ENCODE measurements around the gene NEU1.
"Not testable (repeated sequence)": the region's sequence is repeated elsewhere in the genome, so short reads cannot be mapped to it uniquely, and the experiment has no call there.

The NEU1 gene

DNA sequence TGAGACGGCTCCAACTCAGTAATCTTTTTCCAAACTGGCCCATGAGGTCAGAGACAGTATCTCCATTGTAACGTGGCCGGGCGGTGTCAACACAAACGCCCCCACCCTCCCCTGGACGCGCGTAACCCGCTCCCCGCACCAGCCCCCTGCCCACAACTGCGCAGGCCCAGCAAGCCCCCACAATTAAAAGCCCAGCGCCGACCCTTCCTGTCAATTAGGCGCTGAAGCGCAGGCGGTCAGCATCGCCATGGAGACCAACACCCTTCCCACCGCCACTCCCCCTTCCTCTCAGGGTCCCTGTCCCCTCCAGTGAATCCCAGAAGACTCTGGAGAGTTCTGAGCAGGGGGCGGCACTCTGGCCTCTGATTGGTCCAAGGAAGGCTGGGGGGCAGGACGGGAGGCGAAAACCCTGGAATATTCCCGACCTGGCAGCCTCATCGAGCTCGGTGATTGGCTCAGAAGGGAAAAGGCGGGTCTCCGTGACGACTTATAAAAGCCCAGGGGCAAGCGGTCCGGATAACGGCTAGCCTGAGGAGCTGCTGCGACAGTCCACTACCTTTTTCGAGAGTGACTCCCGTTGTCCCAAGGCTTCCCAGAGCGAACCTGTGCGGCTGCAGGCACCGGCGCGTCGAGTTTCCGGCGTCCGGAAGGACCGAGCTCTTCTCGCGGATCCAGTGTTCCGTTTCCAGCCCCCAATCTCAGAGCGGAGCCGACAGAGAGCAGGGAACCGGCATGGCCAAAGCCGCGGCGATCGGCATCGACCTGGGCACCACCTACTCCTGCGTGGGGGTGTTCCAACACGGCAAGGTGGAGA, 47.4 kb downstream of the NEU1 start, which contains the start of the genes HSPA1A and HSPA1L:
HSPA1A (plus strand) TSS at position 519 of the 814 bp plus-strand sequence; CDS start at position 733, 214 bp downstream.
HSPA1L (minus strand) TSS at position 259 of the 814 bp plus-strand sequence. CDS start 3,311 bp downstream, outside the sequence.
- DNase-seq = peak; percentile 81

DNA sequence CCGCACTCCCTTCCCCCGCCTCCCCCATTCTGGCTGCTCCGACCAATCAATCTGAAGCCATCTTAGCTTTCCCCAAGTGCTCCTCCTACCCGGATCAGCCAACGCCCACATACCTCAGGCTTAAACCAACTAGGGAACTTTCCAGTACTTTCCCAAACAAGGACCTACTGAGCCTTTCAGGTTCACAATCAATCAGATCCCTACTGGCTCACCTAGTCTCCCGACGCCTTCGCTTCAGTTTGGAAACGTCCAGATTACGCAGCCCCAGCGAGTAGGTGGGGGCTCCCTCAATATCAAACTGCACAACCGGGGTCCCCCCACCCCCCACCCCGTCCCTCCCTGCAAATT, 48.0 kb downstream of the NEU1 start:
- peak; percentile 78 for DNase-seq

DNA sequence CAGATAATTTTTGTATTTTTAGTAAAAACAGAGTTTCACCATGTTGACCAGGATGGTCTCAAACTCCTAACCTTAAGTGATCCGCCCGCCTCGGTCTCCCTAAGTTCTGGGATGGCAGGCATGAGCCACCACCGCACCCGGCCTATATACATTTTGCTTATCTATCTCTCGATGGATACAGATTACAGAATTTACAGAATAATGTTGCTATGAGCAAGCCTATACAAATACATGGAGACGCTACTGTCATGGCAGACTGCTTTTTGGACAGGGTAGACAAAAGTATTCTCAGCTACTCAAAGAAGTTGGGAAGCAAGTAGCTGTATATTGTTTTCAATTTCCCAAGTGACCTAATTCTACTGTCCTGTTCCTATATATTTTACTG, 49.2 kb downstream of the NEU1 start:
- no peak for DNase-seq

DNA sequence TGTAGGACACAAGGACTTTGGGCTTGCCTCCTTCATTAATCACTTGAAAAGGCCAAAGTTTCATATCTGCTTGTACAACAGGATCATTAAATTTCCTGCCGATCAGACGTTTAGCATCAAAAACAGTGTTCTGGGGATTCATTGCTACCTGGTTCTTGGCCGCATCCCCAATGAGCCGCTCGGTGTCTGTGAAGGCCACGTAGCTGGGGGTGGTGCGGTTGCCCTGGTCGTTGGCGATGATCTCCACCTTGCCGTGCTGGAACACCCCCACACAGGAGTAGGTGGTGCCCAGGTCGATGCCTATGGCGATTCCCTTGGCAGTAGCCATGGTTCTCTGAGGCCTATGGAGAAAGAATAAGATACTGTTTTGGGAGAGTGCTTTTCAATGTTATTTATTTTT, 51.0 kb downstream of the NEU1 start:
- no peak for DNase-seq

DNA sequence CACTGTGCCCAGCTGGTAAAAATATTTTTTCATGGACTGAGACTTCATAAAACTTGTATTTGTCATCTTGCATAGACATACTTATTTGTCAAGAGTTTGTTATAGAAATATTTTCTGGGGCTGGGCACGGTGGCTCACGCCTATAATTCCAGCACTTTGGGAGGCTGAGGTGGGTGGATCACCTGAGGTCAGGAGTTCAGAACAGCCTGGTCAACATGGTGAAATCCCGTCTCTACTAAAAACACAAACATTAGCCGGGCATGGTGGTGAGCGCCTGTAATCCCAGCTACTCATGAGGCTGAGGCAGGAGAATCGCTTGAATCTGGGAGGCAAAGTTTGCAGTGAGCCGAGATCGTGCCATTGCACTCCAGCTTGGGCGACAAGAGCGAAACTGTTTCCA, 54.0 kb downstream of the NEU1 start:
- DNase-seq = not testable (repeated sequence)
